Cardiac fibroblast (primary cell): ENCODE data around the gene RNF111.

Experiments used
- DNase-seq, 2 donors: peaks; one replicate each; pipeline versions ENCODE4 v3.0.0 to v3.0.0-alpha.2; 2010; ENCODE audit warnings: low read depth in 2 of 2
- H3K4me3 ChIP-seq, 2 donors: replicated peaks in 1 of 2; 1 replicate in 1 of 2; 2 replicates in 1 of 2; pipeline ENCODE4 v1.5.1; 2011; ENCODE audit warnings: low read depth in 2 of 2, low read length in 2 of 2, mild to moderate bottlenecking in 2 of 2, moderate library complexity in 1 of 2
- CTCF ChIP-seq: IDR thresholded peaks from one replicate; pipeline ENCODE4 v1.5.1; 2011; ENCODE audit warnings: low read depth, mild to moderate bottlenecking, low read length, inconsistent platforms

RNF111 gene

GRCh38 chr15:58981808-58982475 is 5.5 kb upstream of the RNF111 start:
- TF ChIP-seq CTCF: no peak
- H3K4me3 ChIP-seq: no peak overlapping the region
- DNase-seq: no peak

- no peak overlapping the region for H3K4me3 ChIP-seq
- no peak for DNase-seq
- TF ChIP-seq CTCF: no peak
Observed at GRCh38 chr15:58983261-58983660, 4.2 kb upstream of the RNF111 start.

GRCh38 chr15:58985443-58985842 is 2.0 kb upstream of the RNF111 start:
- DNase-seq: peak; percentile 64 to 82
- H3K4me3 ChIP-seq: no peak overlapping the region
- no peak for TF ChIP-seq CTCF

- peak overlapping the region; percentile 97 to 98 for H3K4me3 ChIP-seq
- no peak for TF ChIP-seq CTCF
- no peak for DNase-seq
Observed at GRCh38 chr15:58987036-58987435, 427 bp upstream of the RNF111 start.

GRCh38 chr15:58988006-58988785 is 733 bp downstream of the RNF111 start:
- peak overlapping the region; percentile 97 to 98 for H3K4me3 ChIP-seq
- no peak for TF ChIP-seq CTCF
- DNase-seq: peak; percentile 45 to 51

GRCh38 chr15:58992181-58992580 is 4.7 kb downstream of the RNF111 start:
- no peak for DNase-seq
- H3K4me3 ChIP-seq: no peak overlapping the region
- TF ChIP-seq CTCF: no peak
